HG02610 (cell line): ENCODE measurements around the gene RPS6KB2.
A peak's percentile ranks its signal among the peaks of the same experiment; 100 is the strongest.

Experiments
- ATAC-seq: cut with Tn5 transposase; IDR thresholded peaks from one replicate; pipeline ENCODE4 v1.9.1; 2021; ENCODE audit warnings: mild to moderate bottlenecking, moderate library complexity; ENCODE audit not compliant: unreplicated experiment

RPS6KB2 gene

GRCh38 chr11:67410369-67410831, 17.9 kb upstream of the RPS6KB2 start:
- no peak for ATAC-seq

GRCh38 chr11:67410984-67411784, 17.1 kb upstream of the RPS6KB2 start:
- no peak for ATAC-seq

- ATAC-seq = no peak
Measured at GRCh38 chr11:67411785-67412152, 16.5 kb upstream of the RPS6KB2 start.

GRCh38 chr11:67412495-67413179, 15.7 kb upstream of the RPS6KB2 start:
- no peak for ATAC-seq

DNA sequence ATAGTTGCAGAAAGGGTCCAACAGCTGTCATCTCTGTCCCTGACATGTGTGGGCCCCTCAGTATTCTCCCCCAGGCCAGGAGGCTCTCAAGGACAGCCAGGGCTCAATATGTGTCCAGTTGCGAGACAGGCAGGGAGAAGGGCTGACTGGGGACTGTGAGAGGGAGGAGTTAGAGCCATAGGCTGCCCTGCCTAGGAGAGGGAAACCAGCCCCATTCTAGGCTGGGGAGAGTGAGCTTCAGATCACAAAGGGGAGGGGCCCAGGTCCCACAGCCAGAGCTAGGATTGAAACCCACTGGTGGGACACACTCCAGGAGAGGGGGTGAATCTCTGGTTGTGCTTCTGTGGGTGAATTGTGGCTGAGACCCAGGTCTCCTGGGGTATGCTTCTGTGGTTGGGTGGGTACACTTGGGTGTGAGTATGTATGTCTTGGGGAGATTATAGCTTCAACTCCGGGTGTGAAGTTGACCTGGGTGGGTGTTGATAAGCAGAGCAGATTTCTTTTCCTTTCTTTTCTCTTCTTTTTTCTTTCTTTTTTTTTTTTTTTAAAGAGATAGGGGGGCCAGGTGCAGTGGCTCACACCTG, 14.9 kb upstream of the RPS6KB2 start:
- ATAC-seq = no peak

- ATAC-seq = no peak
Measured at GRCh38 chr11:67415501-67416304, 12.6 kb upstream of the RPS6KB2 start, which contains the start of gene CARNS1. CARNS1 (plus strand) TSS chr11:67415678; CDS start chr11:67416200, 522 bp downstream.

DNA sequence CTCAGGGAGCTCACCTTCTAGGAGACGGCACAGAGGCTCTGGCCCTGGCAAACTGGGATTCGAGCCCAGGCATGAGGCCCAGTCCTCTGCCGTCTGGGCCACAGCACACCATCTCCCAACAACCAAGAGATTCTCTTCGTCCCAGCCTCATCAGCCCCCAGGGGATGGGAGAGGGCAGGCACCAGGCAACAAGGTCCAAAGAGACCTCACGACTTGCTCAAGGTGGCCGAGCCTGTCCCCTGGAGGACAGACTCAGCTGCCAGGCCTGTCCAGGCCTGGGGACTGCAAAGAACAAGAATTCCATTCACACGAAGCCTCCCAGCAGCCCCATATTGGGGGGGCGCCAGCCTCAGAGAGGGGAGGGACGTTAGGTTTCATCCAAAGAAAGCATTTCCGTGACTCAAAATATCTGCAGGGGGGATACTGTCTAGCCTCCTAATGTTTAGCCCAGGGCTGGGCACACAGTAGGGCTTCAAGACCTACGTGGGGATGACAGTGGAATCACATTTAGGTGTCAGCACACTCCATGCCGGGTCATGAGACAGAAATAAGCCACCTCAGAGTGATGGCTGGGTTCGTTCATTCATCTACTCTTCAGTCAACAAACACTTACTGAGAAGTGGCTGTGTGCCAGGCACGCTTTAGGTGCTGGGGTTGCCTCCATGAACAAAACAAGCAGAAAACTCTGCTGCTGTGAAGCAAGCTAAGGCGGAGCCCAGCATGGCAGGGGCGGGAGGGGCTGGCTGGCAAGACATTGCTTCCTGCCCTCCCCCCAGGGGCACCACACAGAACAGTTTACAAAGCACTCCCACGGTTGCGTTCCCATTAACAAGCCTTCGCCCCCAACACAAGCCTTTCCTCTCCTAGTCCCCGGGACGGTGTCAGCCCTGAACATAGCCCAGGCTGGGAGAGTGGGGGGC, 11.6 kb upstream of the RPS6KB2 start:
- ATAC-seq = no peak

GRCh38 chr11:67417425-67417824, 10.9 kb upstream of the RPS6KB2 start:
- ATAC-seq = no peak

DNA sequence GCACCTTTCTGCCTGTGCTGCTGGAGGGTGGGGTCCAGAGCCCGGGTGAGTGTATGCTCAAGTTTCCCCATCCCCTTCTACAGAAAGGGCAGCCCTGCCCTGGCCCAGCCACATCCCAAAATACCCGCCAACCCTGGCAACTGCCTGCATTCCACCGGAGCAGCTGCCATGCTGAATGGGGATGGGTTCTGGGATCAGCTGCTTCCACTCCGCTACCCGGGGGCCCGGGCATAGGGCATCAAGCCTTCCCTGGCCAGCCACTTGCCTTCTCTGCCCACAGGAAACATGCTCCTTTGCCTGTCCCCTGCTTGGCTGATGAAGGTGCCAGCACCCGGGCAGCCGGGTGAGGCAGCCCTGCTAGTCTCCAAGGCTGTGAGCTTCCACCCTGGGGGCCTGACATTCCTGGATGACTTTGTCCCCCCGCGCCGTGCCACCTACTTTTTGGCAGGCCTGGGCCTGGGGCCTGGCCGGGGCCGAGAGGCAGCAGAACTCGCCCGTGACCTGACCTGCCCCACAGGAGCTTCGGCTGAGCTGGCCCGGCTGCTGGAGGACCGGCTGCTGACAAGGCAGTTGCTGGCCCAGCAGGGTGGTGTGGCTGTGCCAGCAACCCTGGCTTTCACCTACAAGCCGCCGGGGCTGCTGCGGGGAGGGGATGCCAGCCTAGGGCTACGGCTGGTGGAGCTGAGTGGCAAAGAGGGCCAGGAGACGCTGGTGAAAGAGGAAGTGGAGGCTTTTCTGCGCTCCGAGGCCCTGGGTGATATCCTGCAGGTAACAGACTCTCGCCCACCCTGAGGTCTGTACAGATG, 9.6 kb upstream of the RPS6KB2 start:
- no peak for ATAC-seq

GRCh38 chr11:67419325-67420049, 8.8 kb upstream of the RPS6KB2 start:
- ATAC-seq = no peak

DNA sequence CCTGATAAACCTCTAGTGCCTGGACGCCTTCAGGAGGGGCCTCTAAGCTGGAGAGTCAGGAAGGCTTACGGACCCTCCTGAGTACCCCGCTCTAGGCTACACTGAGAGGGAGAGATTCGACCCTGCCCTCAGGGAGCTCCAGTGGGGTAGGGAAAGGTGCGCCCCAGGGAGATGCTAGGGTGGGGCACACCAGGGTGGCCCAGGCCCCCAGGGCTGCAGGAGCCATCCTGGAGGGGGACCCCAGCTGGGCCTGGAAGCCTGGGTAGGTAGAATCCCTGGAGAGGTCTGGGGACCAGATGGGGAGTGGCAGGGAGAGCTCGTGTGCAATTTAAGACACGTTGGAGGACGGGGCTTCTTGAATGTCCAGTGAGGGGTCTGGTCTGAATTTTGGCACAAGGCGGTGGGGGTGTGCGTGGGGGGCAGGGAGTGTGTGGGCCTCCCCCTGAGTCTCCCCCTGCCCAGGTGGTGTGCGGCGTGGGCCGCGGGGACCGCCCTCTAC, 8.1 kb upstream of the RPS6KB2 start:
- no peak for ATAC-seq

GRCh38 chr11:67420646-67421429, 7.5 kb upstream of the RPS6KB2 start:
- ATAC-seq = peak; percentile 84

GRCh38 chr11:67421430-67422031, 6.8 kb upstream of the RPS6KB2 start:
- ATAC-seq = no peak

DNA sequence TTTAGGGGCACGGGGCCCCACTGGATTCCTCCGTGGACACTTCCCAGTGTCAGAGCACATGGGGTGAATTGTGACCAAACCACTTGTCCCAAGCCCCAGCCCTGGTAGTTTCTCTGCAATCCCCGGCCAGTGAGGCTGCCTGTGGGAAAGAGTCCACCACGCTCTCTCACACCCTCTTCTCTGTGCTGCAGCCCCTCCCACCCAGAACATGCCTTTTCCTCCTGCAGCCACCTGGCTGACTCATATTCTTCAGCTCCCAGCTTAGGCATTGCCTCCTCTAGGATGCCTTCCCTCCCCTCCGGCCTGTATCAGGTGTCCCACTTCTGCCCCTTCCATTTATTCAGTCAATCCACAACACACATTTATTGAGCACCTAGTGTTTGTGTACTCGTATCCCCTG, 5.4 kb upstream of the RPS6KB2 start:
- no peak for ATAC-seq

DNA sequence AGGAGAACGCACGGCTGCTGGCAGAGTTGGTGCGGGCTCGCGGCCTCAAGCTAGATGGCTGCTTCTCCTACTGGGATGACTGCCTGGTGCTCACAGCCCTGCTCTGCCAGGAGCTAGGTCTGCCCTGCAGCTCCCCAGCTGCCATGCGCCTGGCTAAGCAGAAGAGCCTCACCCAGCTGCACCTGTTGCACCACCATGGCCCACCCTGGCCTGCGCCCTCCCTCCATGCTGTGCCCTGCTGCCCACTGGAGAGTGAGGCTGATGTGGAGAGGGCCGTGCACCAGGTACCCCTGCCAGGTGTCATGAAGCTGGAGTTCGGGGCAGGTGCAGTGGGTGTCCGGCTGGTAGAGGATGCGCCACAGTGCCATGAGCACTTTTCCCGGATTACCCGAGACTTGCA, 4.8 kb upstream of the RPS6KB2 start:
- no peak for ATAC-seq

- no peak for ATAC-seq
Measured at GRCh38 chr11:67423891-67424613, 4.2 kb upstream of the RPS6KB2 start.
